ENCODE data around the gene GBX1. TPM values are rescaled to one million over a fixed set of nuclear protein-coding genes. Genes with fewer than 3 reads are reported as not detected.
A peak's percentile ranks its signal among the peaks of the same experiment; 100 is the strongest.

The GBX1 gene
- polyA plus RNA-seq, 2 of the 4 experiments (the other 2 are of a cell fraction): not detected

DNA sequence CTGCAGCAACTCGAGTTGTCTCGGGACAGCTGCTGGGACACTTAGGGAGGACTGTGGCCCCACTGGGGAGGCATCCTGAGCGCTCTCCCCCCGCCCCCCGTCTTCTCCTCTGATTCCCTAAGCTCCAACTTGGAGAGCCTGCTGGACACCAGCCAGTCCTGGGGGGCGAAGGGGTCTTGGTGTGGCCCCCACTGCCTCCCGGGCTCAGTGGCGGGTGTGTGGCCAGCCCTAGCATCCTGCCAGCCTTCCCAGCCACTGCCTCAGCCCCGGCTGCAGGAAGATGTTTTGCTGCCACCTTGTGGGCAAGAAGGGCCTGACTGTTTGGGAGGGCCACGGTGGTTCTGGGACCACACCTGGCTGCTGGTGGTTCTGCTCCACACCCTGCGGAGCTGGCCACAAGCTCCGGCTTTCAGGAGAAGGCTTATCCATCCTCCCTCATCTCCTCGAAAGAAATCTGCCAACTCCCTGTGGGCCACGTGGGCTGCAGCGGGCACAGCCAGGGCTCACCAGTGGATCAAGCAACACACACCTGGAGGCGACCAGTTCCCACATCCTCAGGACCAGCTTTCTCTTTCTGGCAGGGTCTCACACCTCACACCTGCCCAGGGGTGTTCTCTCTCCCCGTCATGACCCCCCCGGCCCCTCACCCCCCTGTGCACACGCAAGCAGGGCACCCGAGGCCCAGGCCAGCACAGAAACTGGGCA lies 56.4 kb downstream of the GBX1 start:
- peaks cover 38% of the 10 kb centered on the region for H3K4me1 ChIP-seq
- no peak overlapping the region for H3K4me2 ChIP-seq
- FAIRE-seq: no peak
- ChIA-PET CTCF (interaction anchor here (0.6 to 14.7 kb wide), 67 partner anchors 9 to 1351 kb away, joined by 3 to 412 read pairs (median 4); partner anchors contain the start of genes ABCB8, AGAP3, CDK5 and FASTK), POLR2A (no interaction called here)
- peak; percentile 81 to 89 for ATAC-seq
- H3K9me3 ChIP-seq: no peaks in the 10 kb centered on the region
- 33% methylated on average over 12 of the region's 20 CpGs for WGBS (ENCODE audit: missing lambda C conversion rate)
- TF ChIP-seq, protein P1, sequence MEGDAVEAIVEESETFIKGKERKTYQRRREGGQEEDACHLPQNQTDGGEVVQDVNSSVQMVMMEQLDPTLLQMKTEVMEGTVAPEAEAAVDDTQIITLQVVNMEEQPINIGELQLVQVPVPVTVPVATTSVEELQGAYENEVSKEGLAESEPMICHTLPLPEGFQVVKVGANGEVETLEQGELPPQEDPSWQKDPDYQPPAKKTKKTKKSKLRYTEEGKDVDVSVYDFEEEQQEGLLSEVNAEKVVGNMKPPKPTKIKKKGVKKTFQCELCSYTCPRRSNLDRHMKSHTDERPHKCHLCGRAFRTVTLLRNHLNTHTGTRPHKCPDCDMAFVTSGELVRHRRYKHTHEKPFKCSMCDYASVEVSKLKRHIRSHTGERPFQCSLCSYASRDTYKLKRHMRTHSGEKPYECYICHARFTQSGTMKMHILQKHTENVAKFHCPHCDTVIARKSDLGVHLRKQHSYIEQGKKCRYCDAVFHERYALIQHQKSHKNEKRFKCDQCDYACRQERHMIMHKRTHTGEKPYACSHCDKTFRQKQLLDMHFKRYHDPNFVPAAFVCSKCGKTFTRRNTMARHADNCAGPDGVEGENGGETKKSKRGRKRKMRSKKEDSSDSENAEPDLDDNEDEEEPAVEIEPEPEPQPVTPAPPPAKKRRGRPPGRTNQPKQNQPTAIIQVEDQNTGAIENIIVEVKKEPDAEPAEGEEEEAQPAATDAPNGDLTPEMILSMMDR (IDR thresholded peaks at IDR 0.05): peak; percentile 82
- peak; percentile 91 for TF ChIP-seq RAD21 (conservative IDR thresholded peaks at IDR 0.05 in 1 of 2, IDR thresholded peaks at IDR 0.05 in 1 of 2)
- TF ChIP-seq RNF2 (IDR thresholded peaks at IDR 0.05; ENCODE audit: borderline replicate concordance, low read depth): no peak
- peak; percentile 68 for TF ChIP-seq SMC3 (IDR thresholded peaks at IDR 0.05)
- peak overlapping the region in 1 of 2 experiments; percentile 61; a peak in 2 of 6 replicates for H3K27ac ChIP-seq
- no peak overlapping the region for H3K4me3 ChIP-seq
- peak; percentile 70 to 92 for DNase-seq (ENCODE audit: low read depth in 1 of 2, low spot score in 1 of 2)

DNA sequence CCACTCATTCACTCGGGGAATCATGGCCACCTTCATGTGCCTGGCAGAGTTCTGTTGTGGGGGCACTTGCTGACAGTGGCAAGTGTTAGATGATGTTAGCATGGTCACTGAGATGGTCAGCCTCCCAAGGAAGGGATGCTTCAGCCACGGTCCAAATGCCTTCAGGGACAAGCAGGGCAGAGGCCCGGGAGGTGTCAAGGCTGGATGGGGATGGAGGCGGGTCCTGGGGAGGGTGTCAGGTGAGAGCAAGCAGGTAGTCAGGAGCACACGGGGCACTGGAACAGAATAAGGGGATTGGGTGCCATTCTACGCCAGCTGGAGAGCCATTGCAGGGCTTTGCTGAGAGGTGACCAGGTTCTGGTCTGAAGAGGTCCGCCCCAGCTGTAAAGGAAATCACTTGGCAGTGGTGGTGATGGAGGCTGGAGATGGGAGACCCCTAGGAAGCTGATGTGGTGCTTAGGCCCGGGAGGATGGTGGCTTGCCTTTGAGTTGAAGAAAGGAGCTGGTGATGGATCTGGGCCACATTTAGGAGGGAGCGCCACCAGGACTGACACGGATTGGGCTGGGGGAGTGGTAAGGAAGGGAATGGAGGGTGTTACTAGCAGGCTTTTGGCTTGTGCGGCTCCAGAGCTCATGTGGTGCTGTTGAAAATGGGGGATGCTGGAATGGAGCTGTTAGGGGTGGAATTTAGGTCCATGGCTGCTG lies 57.1 kb downstream of the GBX1 start:
- H3K4me3 ChIP-seq: no peak overlapping the region
- no peak overlapping the region for H3K4me2 ChIP-seq
- TF ChIP-seq CEBPB (IDR thresholded peaks at IDR 0.05): no peak
- TF ChIP-seq RCOR1 (IDR thresholded peaks at IDR 0.05; ENCODE audit: low read depth, low read length): no peak
- TF ChIP-seq, protein P2, sequence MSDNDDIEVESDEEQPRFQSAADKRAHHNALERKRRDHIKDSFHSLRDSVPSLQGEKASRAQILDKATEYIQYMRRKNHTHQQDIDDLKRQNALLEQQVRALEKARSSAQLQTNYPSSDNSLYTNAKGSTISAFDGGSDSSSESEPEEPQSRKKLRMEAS (IDR thresholded peaks at IDR 0.05): no peak
- ATAC-seq (peak; percentile 2 to 3; a peak in 4 of 6 replicates), DNase-seq (ENCODE audit: low read depth in 1 of 2, low spot score in 1 of 2) (no peak), FAIRE-seq (no peak)
- WGBS (ENCODE audit: missing lambda C conversion rate): 75% methylated on average over 11 of the region's 11 CpGs
- H3K9me3 ChIP-seq: no peaks in the 10 kb centered on the region
- H3K27ac ChIP-seq: peak overlapping the region in 1 of 2 experiments; percentile 52; a peak in 2 of 6 replicates
- POLR2A ChIA-PET: interaction anchor here (0.6 kb wide), 1 partner anchor 96 kb away, joined by 5 read pairs; no protein-coding TSS in a partner anchor
- peaks cover 32% of the 10 kb centered on the region for H3K4me1 ChIP-seq
- CTCF ChIA-PET: interaction anchor here (0.6 to 14.7 kb wide), 52 partner anchors 8 to 228 kb away, joined by 3 to 412 read pairs (median 6); partner anchors contain the start of genes ABCB8, AGAP3, CDK5 and FASTK

DNA sequence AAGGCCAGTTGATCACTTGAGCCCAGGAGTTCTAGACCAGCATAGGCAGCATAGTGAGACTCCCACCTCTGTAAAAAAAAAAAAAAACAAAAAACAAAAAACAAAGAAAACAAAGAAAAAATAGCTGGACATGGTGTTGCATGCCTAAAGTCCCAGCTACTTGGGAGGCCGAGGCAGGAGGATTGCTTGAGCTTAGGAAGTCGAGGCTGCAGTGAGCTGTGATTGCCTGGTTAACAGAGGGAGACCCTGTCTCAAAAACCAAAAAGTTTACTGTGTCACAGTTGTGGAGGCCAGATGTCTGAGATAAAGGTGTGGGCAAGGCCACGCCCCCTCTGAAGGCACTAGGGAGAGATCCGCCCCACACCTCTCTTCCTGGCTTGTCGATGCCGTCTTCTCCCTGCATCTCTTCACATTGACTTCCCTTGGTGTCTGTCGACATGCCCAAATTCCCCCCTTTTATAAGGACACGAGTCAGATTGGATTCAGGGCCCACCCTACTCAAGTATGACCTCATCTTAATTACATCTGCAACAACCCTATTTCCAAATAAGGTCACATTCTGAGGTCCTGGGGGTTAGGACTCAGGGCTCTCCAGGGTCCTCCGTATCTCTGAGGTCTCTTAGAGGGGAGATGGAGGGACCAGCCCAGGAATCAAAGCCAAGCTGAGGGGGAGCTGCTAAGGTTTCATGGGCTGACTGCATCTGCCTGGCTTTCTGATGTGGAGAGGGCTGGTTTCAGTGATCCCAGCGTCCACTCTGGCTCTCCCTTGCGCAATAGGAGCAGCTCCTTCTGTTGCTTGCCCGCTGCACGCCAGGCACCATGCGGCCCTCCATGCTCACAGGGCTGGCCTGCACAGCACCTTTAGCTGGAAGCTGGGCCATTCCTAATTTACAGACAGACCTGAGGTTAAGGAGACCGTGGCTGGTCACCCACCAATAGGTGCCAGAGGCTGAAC lies 58.1 kb downstream of the GBX1 start:
- no peak for FAIRE-seq
- Histone ChIP-seq H3K4me2 (no peak overlapping the region), H3K4me3 (no peak overlapping the region), H3K9me3 (no peaks in the 10 kb centered on the region), H3K4me1 (peaks cover 30% of the 10 kb centered on the region), H3K27ac (peak overlapping the region in 1 of 2 experiments; percentile 13; a peak in 1 of 6 replicates)
- WGBS (ENCODE audit: missing lambda C conversion rate): 78% methylated on average over 15 of the region's 15 CpGs
- CTCF ChIA-PET: interaction anchor here (0.6 to 14.7 kb wide), 18 partner anchors 11 to 211 kb away, joined by 3 to 412 read pairs (median 8); partner anchors contain the start of genes ABCB8, AGAP3, FASTK and TMUB1
- ATAC-seq: no peak
- POLR2A ChIA-PET: interaction anchor here (0.6 kb wide), 1 partner anchor 95 kb away, joined by 5 read pairs; no protein-coding TSS in a partner anchor
- DNase-seq (ENCODE audit: low read depth in 1 of 2, low spot score in 1 of 2): no peak
- TF ChIP-seq PHF8 (IDR thresholded peaks at IDR 0.05; ENCODE audit: borderline replicate concordance, low read depth) (no peak), CEBPB (IDR thresholded peaks at IDR 0.05) (peak; percentile 69 to 87; a peak in 3 of 4 replicates), EHMT2 (IDR thresholded peaks at IDR 0.05; ENCODE audit: low read depth) (no peak)

DNA sequence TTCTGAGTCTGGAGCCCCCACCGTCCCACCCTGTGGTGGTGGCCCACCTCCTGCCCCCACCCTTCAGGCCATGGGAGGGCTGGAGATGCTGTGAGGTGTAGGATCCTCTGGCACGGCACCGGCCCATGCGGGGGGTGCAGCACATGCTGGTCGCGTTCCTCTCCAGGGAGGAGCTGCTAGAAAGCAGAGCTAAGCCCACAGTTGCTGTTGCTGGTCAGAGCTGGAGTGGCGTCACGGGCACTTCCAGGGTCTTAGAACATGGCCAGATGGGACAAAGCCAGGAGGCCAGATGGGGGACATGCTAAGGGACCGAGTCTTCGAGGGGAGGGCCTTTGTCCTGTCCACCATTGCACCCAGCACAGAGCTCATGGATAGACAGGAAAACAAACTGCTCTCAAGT lies 59.6 kb downstream of the GBX1 start:
- DNase-seq (ENCODE audit: low read depth in 1 of 2, low spot score in 1 of 2) (no peak), FAIRE-seq (no peak), ATAC-seq (no peak)
- H3K4me2 ChIP-seq: no peak overlapping the region
- H3K27ac ChIP-seq: no peak overlapping the region
- ChIA-PET POLR2A (no interaction called here), CTCF (interaction anchor here (0.8 to 14.7 kb wide), 14 partner anchors 8 to 146 kb away, joined by 3 to 412 read pairs (median 5); partner anchors contain the start of genes ABCB8, AGAP3, FASTK and TMUB1)
- 91% methylated on average over 10 of the region's 10 CpGs for WGBS (ENCODE audit: missing lambda C conversion rate)
- no peak overlapping the region for H3K4me3 ChIP-seq
- peaks cover 15% of the 10 kb centered on the region for H3K4me1 ChIP-seq
- no peaks in the 10 kb centered on the region for H3K9me3 ChIP-seq
- TF ChIP-seq, protein P3, sequence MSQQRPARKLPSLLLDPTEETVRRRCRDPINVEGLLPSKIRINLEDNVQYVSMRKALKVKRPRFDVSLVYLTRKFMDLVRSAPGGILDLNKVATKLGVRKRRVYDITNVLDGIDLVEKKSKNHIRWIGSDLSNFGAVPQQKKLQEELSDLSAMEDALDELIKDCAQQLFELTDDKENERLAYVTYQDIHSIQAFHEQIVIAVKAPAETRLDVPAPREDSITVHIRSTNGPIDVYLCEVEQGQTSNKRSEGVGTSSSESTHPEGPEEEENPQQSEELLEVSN (IDR thresholded peaks at IDR 0.05; ENCODE audit: borderline replicate concordance, low read depth): no peak
- TF ChIP-seq KDM1A (IDR thresholded peaks at IDR 0.05; ENCODE audit: low read depth): no peak
- no peak for TF ChIP-seq CHD4 (IDR thresholded peaks at IDR 0.05; ENCODE audit: borderline replicate concordance)
- TF ChIP-seq, protein P4, sequence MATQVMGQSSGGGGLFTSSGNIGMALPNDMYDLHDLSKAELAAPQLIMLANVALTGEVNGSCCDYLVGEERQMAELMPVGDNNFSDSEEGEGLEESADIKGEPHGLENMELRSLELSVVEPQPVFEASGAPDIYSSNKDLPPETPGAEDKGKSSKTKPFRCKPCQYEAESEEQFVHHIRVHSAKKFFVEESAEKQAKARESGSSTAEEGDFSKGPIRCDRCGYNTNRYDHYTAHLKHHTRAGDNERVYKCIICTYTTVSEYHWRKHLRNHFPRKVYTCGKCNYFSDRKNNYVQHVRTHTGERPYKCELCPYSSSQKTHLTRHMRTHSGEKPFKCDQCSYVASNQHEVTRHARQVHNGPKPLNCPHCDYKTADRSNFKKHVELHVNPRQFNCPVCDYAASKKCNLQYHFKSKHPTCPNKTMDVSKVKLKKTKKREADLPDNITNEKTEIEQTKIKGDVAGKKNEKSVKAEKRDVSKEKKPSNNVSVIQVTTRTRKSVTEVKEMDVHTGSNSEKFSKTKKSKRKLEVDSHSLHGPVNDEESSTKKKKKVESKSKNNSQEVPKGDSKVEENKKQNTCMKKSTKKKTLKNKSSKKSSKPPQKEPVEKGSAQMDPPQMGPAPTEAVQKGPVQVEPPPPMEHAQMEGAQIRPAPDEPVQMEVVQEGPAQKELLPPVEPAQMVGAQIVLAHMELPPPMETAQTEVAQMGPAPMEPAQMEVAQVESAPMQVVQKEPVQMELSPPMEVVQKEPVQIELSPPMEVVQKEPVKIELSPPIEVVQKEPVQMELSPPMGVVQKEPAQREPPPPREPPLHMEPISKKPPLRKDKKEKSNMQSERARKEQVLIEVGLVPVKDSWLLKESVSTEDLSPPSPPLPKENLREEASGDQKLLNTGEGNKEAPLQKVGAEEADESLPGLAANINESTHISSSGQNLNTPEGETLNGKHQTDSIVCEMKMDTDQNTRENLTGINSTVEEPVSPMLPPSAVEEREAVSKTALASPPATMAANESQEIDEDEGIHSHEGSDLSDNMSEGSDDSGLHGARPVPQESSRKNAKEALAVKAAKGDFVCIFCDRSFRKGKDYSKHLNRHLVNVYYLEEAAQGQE (IDR thresholded peaks at IDR 0.05): no peak
- TF ChIP-seq, protein P2 (IDR thresholded peaks at IDR 0.05): no peak
- TF ChIP-seq EHF (CRISPR knock-in tag; IDR thresholded peaks at IDR 0.05): no peak
- TF ChIP-seq, protein P5, sequence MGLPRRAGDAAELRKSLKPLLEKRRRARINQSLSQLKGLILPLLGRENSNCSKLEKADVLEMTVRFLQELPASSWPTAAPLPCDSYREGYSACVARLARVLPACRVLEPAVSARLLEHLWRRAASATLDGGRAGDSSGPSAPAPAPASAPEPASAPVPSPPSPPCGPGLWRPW (IDR thresholded peaks at IDR 0.05): no peak
- TF ChIP-seq CHD2 (IDR thresholded peaks at IDR 0.05; ENCODE audit: low read length, partially characterized antibody): no peak
